ENCODE data around the gene ENTR1.

DNA sequence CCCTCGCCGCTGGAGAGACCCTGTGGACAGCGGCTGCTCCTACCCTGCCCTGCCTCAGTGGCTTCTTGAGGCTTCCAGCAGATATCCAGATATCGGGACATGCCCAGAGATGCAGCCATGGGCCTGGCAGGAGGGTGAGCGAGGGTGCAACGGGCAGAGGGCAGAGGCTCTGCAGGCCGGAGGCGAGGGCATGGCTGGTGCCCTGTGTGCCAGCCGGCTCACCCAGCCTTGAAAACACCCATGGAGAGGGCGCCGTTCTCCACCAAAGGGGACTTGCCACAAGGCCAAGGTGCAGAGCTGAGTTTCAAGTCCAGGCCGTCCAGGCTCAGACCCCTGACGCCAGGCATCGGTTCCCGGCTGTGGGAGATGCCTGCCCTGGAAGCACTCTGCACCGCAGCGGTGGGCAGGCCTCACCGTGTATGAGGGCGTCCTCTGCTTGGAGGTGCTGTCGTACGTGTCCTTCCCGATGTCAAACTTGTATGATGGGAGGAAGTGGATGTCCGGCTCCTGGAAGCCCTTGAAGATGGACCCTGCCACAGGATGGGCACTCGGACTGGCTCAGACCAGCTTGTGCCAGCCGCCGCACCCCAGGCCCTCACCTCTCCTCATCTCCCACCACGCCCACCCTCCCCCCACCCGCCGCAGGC, 20.3 kb upstream of the ENTR1 start:
- TF ChIP-seq, protein P1, sequence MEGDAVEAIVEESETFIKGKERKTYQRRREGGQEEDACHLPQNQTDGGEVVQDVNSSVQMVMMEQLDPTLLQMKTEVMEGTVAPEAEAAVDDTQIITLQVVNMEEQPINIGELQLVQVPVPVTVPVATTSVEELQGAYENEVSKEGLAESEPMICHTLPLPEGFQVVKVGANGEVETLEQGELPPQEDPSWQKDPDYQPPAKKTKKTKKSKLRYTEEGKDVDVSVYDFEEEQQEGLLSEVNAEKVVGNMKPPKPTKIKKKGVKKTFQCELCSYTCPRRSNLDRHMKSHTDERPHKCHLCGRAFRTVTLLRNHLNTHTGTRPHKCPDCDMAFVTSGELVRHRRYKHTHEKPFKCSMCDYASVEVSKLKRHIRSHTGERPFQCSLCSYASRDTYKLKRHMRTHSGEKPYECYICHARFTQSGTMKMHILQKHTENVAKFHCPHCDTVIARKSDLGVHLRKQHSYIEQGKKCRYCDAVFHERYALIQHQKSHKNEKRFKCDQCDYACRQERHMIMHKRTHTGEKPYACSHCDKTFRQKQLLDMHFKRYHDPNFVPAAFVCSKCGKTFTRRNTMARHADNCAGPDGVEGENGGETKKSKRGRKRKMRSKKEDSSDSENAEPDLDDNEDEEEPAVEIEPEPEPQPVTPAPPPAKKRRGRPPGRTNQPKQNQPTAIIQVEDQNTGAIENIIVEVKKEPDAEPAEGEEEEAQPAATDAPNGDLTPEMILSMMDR (IDR thresholded peaks at IDR 0.05) = no peak
- no peak for TF ChIP-seq SIN3A (IDR thresholded peaks at IDR 0.05; ENCODE audit: borderline replicate concordance, insufficient read depth, low read depth, low read length)
- TF ChIP-seq POLR2AphosphoS5 (IDR thresholded peaks at IDR 0.05; ENCODE audit: low read depth, low read length) = no peak
- TF ChIP-seq, protein P2, sequence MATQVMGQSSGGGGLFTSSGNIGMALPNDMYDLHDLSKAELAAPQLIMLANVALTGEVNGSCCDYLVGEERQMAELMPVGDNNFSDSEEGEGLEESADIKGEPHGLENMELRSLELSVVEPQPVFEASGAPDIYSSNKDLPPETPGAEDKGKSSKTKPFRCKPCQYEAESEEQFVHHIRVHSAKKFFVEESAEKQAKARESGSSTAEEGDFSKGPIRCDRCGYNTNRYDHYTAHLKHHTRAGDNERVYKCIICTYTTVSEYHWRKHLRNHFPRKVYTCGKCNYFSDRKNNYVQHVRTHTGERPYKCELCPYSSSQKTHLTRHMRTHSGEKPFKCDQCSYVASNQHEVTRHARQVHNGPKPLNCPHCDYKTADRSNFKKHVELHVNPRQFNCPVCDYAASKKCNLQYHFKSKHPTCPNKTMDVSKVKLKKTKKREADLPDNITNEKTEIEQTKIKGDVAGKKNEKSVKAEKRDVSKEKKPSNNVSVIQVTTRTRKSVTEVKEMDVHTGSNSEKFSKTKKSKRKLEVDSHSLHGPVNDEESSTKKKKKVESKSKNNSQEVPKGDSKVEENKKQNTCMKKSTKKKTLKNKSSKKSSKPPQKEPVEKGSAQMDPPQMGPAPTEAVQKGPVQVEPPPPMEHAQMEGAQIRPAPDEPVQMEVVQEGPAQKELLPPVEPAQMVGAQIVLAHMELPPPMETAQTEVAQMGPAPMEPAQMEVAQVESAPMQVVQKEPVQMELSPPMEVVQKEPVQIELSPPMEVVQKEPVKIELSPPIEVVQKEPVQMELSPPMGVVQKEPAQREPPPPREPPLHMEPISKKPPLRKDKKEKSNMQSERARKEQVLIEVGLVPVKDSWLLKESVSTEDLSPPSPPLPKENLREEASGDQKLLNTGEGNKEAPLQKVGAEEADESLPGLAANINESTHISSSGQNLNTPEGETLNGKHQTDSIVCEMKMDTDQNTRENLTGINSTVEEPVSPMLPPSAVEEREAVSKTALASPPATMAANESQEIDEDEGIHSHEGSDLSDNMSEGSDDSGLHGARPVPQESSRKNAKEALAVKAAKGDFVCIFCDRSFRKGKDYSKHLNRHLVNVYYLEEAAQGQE (IDR thresholded peaks at IDR 0.05; ENCODE audit: insufficient read depth in 1 of 2, low read depth in 2 of 2, low read length in 1 of 2) = no peak
- TF ChIP-seq TCF7L2 (IDR thresholded peaks at IDR 0.05; ENCODE audit: low read depth, low read length) = no peak
